ENCODE measurements around the gene ZNF496.
"Not testable (repeated sequence)": the region's sequence is repeated elsewhere in the genome, so short reads cannot be mapped to it uniquely, and the experiment has no call there.

ZNF496 gene

GRCh38 chr1:247331525-247332214 lies at the start of gene ZNF496:
Gene ZNF496, minus strand, starts transcription at chr1:247331867. Its CDS starts 2,289 bp downstream, at chr1:247329578.
- TF ChIP-seq CTCF (IDR thresholded peaks at IDR 0.05), result no peak
- no peak for TF ChIP-seq ZFX (IDR thresholded peaks at IDR 0.05; ENCODE audit: borderline replicate concordance)
- H3K27ac ChIP-seq, result peak within 1 kb of the TSS; percentile 71

- no peak overlapping the region for H3K27ac ChIP-seq
- TF ChIP-seq ZFX (IDR thresholded peaks at IDR 0.05; ENCODE audit: borderline replicate concordance) (no peak), CTCF (IDR thresholded peaks at IDR 0.05) (no peak)
Observed at GRCh38 chr1:247378334-247379073, 46.8 kb upstream of the ZNF496 start.

GRCh38 chr1:247377656-247378055 lies 46.0 kb upstream of the ZNF496 start:
- H3K27ac ChIP-seq, result not testable (repeated sequence)

- TF ChIP-seq ZFX (IDR thresholded peaks at IDR 0.05; ENCODE audit: borderline replicate concordance) (no peak), CTCF (IDR thresholded peaks at IDR 0.05) (no peak)
- no peak overlapping the region for H3K27ac ChIP-seq
Observed at GRCh38 chr1:247376659-247377058, 45.0 kb upstream of the ZNF496 start.

- no peak for TF ChIP-seq ZFX (IDR thresholded peaks at IDR 0.05; ENCODE audit: borderline replicate concordance)
- TF ChIP-seq CTCF (IDR thresholded peaks at IDR 0.05), result no peak
- H3K27ac ChIP-seq, result no peak overlapping the region
Observed at GRCh38 chr1:247375747-247376146, 44.1 kb upstream of the ZNF496 start.

GRCh38 chr1:247374651-247375334 lies 43.1 kb upstream of the ZNF496 start:
- not testable (repeated sequence) for H3K27ac ChIP-seq

GRCh38 chr1:247373721-247374141 lies 42.1 kb upstream of the ZNF496 start:
- TF ChIP-seq ZFX (IDR thresholded peaks at IDR 0.05; ENCODE audit: borderline replicate concordance), result no peak
- TF ChIP-seq CTCF (IDR thresholded peaks at IDR 0.05), result peak; percentile 18
- no peak overlapping the region for H3K27ac ChIP-seq

- no peak overlapping the region for H3K27ac ChIP-seq
- TF ChIP-seq CTCF (IDR thresholded peaks at IDR 0.05) (no peak), ZFX (IDR thresholded peaks at IDR 0.05; ENCODE audit: borderline replicate concordance) (no peak)
Observed at GRCh38 chr1:247371801-247372259, 40.2 kb upstream of the ZNF496 start.
